GM12875 (cell line): ENCODE results near the gene GUCY2F.

ENCODE experiments used
- H3K4me3 ChIP-seq: one replicate; pipeline ENCODE4 v1.5.1; 2011; ENCODE audit warnings: low read depth, low read length, control low read depth
- CTCF ChIP-seq: IDR thresholded peaks from 2 replicates; pipeline ENCODE4 v1.5.1; 2011; ENCODE audit warnings: low read depth, mild to moderate bottlenecking, control low read depth, inconsistent platforms, low read length, moderate library complexity, borderline replicate concordance; ENCODE audit not compliant: insufficient read depth

The GUCY2F gene

GRCh38 chrX:109463784-109464183, 18.1 kb downstream of the GUCY2F start:
- TF ChIP-seq CTCF, result no peak
- H3K4me3 ChIP-seq, result no peak overlapping the region

- TF ChIP-seq CTCF, result no peak
- H3K4me3 ChIP-seq, result no peak overlapping the region
Measured at GRCh38 chrX:109448282-109448938, 33.5 kb downstream of the GUCY2F start.

- no peak overlapping the region for H3K4me3 ChIP-seq
- no peak for TF ChIP-seq CTCF
Measured at GRCh38 chrX:109441266-109441665, 40.6 kb downstream of the GUCY2F start.

GRCh38 chrX:109440475-109440874, 41.4 kb downstream of the GUCY2F start:
- TF ChIP-seq CTCF, result no peak
- H3K4me3 ChIP-seq, result no peak overlapping the region

GRCh38 chrX:109409181-109409580, 72.7 kb downstream of the GUCY2F start:
- TF ChIP-seq CTCF, result no peak
- H3K4me3 ChIP-seq, result no peak overlapping the region

GRCh38 chrX:109403922-109404321, 78.0 kb downstream of the GUCY2F start:
- no peak for TF ChIP-seq CTCF
- H3K4me3 ChIP-seq, result no peak overlapping the region

GRCh38 chrX:109399831-109400230, 82.1 kb downstream of the GUCY2F start:
- TF ChIP-seq CTCF, result no peak
- no peak overlapping the region for H3K4me3 ChIP-seq
